Colonic mucosa (tissue), 4 donors: ENCODE results near the gene HLCS. TPM values are rescaled to one million over a fixed set of nuclear protein-coding genes. Genes with fewer than 3 reads are reported as not detected.
A peak's percentile ranks its signal among the peaks of the same experiment; 100 is the strongest.

Source experiments
- DNase-seq: peaks from one replicate; pipeline ENCODE4 v3.0.0-alpha.2; 2020
- H3K27ac ChIP-seq: fragments of 200-600 bp; one replicate; pipeline ENCODE4 v1.8.0; 2021
- H3K27me3 ChIP-seq: fragments of 200-600 bp; one replicate; pipeline ENCODE4 v1.8.0; 2021
- H3K36me3 ChIP-seq: fragments of 200-600 bp; one replicate; pipeline ENCODE4 v1.8.0; 2021
- H3K4me1 ChIP-seq: fragments of 200-600 bp; one replicate; pipeline ENCODE4 v1.8.0; 2021; ENCODE audit warnings: mild to moderate bottlenecking
- H3K4me3 ChIP-seq: fragments of 200-600 bp; one replicate; pipeline ENCODE4 v1.8.0; 2021
- H3K9ac ChIP-seq, 2 donors: one replicate each; pipeline ENCODE4 v1.7.0; 2013; ENCODE audit warnings: control low read depth in 2 of 2, low read depth in 2 of 2, low read length in 2 of 2
- H3K9me3 ChIP-seq: fragments of 200-600 bp; one replicate; pipeline ENCODE4 v1.8.0; 2021
- intact Hi-C: fragments of 100-400 bp; cut with DNase I; formaldehyde crosslinking; loops from one replicate; pipeline ENCODE4 v1.14.1; 2022
- total RNA-seq, 2 donors: library from RNA; stranded (reverse); fragmentation: NEBNext Ultra II Directional in 1 of 2; extraction: Animal tissue kit (Norgen Biotek cat#: 25700) in 1 of 2; gene quantifications; one replicate each; pipeline ENCODE4 v1.2.1, GENCODE V29; 2021
- TF ChIP-seq, protein P1 (sequence below): fragments of 200-600 bp; IDR thresholded peaks from one replicate; pipeline ENCODE4 v1.8.0; 2022; ENCODE audit warnings: antibody characterized with exemption, mild to moderate bottlenecking
- donor health status: healthy.
- donor health status: DM: no; HTN: no; CAD: no.
- donor health status: DM: no; HTN: no; CAD: no.

The HLCS gene
- total RNA-seq, 2 donors from 2014 or later, result 10.8 to 11.4 TPM

DNA sequence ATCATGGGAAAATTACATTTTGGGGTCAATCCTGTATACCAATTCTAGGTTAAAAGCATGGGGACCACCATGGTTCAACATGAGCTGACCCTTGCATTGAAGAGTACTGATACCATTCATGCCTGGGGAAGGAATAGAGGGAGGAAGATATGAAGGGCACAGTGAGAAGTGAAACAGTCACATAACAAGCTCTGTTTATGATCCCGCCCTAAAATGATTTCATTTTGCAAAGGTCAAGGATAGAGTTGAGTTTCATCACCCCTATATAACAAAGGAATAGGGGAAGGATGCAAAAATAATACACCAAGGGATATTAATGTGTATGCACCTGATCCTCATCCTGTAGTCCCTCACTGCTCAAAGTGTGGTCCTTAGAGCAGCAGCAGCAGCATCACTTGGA, 2.5 kb upstream of the HLCS start:
- DNase-seq, result no peak
- no peak overlapping the region for H3K27ac ChIP-seq
- no peak overlapping the region for H3K9ac ChIP-seq
- no peaks in the 10 kb centered on the region for H3K27me3 ChIP-seq
- H3K4me3 ChIP-seq, result no peak overlapping the region
- H3K9me3 ChIP-seq, result no peaks in the 10 kb centered on the region
- TF ChIP-seq, protein P1, sequence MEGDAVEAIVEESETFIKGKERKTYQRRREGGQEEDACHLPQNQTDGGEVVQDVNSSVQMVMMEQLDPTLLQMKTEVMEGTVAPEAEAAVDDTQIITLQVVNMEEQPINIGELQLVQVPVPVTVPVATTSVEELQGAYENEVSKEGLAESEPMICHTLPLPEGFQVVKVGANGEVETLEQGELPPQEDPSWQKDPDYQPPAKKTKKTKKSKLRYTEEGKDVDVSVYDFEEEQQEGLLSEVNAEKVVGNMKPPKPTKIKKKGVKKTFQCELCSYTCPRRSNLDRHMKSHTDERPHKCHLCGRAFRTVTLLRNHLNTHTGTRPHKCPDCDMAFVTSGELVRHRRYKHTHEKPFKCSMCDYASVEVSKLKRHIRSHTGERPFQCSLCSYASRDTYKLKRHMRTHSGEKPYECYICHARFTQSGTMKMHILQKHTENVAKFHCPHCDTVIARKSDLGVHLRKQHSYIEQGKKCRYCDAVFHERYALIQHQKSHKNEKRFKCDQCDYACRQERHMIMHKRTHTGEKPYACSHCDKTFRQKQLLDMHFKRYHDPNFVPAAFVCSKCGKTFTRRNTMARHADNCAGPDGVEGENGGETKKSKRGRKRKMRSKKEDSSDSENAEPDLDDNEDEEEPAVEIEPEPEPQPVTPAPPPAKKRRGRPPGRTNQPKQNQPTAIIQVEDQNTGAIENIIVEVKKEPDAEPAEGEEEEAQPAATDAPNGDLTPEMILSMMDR, result no peak
- no peaks in the 10 kb centered on the region for H3K36me3 ChIP-seq
- intact Hi-C loops, result no loop called here
- no peaks in the 10 kb centered on the region for H3K4me1 ChIP-seq

DNA sequence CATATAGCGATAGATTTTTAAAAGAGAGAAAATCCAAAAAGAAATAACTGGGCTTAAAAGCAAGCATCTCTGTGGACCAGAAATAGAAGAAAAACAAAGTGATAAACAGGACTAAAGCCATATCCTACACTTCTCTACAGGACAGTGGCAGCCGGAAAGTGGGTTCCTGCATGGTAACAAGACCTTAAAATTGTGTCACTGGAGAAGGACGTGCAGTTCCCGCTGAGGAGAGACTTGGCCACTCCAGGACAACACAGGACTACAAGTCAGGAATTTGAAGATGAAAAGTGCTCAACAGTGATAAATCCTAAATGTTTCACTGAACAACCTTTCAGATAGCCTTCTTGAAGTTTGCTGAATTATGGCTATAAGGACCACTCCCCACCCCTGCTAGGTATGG, 1.9 kb upstream of the HLCS start:
- Histone ChIP-seq H3K27ac (no peak overlapping the region), H3K4me1 (no peaks in the 10 kb centered on the region), H3K36me3 (no peaks in the 10 kb centered on the region), H3K4me3 (no peak overlapping the region), H3K27me3 (no peaks in the 10 kb centered on the region), H3K9ac (no peak overlapping the region), H3K9me3 (no peaks in the 10 kb centered on the region)
- no peak for DNase-seq
- TF ChIP-seq, protein P1, result no peak
- intact Hi-C loops, result no loop called here

DNA sequence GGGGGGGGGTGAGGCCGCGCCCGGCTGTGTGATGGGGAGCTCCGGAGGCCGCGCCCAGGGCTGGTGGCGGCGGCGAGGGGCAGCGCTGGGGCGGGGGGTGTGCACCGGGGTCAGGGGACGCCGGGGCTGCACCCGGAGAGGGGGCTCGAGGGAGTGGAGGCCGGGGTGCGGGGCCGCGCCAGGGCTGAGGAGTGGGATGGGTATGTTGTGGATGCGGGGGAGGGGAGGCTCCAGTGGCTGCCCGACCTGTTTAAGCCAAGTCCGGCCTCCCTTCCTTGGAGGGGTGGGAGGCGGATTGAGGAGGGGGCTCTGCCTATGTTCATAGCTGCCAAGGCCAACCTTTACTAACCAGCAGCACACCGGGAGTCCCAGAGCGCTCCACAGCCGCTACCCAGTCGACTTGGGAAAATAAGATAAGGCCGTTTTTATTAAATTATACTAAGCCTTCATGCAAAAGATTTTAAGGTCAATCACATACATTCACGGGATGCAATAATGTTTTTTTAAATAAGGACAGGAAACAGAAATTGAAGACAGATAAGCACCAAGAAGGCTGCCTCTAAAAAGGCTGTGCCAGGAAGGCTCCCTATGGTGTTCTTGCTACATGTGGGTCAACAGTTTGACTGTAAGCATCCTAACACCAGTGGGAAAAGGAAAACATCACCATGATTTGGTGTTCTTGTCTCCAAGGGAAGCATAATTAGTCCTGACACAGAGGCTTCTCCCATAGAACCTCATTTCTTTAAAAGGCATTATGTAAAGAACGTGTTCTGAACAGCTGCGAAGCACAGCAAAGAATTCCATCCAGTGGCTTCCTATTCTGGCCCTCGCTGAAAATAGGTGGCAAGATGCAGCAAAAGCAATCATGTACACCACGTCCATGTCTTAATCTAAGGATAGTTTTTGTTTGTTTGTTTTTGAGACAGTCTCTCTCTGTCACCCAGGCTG, 626 bp upstream of the HLCS start:
- no peaks in the 10 kb centered on the region for H3K27me3 ChIP-seq
- H3K27ac ChIP-seq, result peak overlapping the region; percentile 79
- intact Hi-C loops, result no loop called here
- TF ChIP-seq, protein P1, result no peak
- H3K4me1 ChIP-seq, result no peaks in the 10 kb centered on the region
- H3K4me3 ChIP-seq, result peak overlapping the region; percentile 46
- H3K36me3 ChIP-seq, result no peaks in the 10 kb centered on the region
- H3K9me3 ChIP-seq, result no peaks in the 10 kb centered on the region
- no peak for DNase-seq
- peak overlapping the region; percentile 55 to 72 for H3K9ac ChIP-seq

DNA sequence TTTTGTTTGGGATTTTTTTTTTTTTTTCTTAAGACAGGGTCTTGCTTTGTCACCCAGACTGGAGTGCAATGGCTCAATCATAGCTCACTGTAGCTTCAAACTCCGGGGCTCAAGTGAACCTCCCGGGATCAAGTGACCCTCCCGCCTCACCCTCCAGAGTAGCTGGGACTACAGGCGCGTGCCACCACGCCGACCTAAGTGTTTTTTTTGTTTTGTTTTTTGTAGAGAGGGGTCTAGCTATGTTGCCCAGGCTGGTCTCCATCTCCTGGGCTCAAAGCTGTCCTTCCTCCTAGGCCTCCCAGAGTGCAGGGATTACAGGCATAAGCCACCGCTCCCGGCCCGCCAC, 776 bp downstream of the HLCS start:
- Histone ChIP-seq H3K27ac (peak overlapping the region; percentile 79), H3K9ac (peak overlapping the region; percentile 70 to 82), H3K4me3 (peak overlapping the region; percentile 86), H3K4me1 (no peaks in the 10 kb centered on the region), H3K27me3 (no peaks in the 10 kb centered on the region), H3K36me3 (no peaks in the 10 kb centered on the region), H3K9me3 (no peaks in the 10 kb centered on the region)
- TF ChIP-seq, protein P1, result no peak
- no peak for DNase-seq
- intact Hi-C loops, result no loop called here

DNA sequence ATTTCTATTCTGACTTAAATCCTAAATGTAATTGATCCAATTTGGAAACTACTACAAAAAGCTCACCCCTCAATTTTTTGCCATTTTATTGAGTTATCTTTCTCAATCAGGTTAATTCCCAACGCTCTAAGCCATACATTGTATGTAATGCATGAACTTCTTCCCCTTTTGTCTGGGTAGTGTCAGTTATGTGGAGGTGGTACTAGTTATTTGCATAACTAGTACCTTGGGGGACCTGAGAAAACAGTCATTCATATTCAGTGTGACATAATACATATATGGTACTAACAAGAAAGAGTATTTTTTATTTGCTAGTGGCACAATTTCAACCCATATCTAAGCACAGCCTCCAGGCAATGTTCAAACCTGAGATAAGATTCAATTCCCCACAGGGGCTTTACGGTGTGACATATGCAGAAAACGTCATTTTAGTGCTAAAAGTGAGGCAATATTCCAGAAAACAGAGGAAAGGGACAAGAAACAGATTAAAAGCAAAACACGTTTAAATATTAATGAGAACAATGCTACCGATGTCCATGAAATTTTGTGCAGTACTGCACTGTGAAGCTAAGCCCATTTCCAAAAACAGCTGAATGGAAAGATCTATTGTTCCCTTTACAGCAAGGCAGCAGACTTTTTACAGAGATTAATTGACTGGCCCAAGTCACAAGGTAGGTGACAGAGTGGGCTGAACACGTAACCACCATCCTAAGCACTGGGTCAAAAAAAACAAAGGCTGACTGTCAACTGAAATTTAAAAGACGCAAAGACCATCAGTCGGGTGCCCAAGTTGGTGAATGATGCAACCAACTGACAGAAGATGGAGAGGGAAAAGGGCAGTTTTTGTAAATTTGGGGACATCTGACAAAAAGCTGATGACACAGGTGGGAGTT, 1.4 kb downstream of the HLCS start:
- TF ChIP-seq, protein P1, result no peak
- Histone ChIP-seq H3K36me3 (no peaks in the 10 kb centered on the region), H3K27me3 (no peaks in the 10 kb centered on the region), H3K9ac (peak overlapping the region in 1 of 2 donors; percentile 70), H3K4me1 (no peaks in the 10 kb centered on the region), H3K27ac (no peak overlapping the region), H3K9me3 (no peaks in the 10 kb centered on the region), H3K4me3 (peak overlapping the region; percentile 86)
- DNase-seq, result no peak
- intact Hi-C loops, result no loop called here
